ENCODE measurements around the gene PKMYT1. TPM values are rescaled to one million over a fixed set of nuclear protein-coding genes. Genes with fewer than 3 reads are reported as not detected.

Gene PKMYT1
- polyA plus RNA-seq, 1 donor (not counting 4 experiments of a cell fraction or from before 2014, with no cell fraction given): 6.9 TPM

DNA sequence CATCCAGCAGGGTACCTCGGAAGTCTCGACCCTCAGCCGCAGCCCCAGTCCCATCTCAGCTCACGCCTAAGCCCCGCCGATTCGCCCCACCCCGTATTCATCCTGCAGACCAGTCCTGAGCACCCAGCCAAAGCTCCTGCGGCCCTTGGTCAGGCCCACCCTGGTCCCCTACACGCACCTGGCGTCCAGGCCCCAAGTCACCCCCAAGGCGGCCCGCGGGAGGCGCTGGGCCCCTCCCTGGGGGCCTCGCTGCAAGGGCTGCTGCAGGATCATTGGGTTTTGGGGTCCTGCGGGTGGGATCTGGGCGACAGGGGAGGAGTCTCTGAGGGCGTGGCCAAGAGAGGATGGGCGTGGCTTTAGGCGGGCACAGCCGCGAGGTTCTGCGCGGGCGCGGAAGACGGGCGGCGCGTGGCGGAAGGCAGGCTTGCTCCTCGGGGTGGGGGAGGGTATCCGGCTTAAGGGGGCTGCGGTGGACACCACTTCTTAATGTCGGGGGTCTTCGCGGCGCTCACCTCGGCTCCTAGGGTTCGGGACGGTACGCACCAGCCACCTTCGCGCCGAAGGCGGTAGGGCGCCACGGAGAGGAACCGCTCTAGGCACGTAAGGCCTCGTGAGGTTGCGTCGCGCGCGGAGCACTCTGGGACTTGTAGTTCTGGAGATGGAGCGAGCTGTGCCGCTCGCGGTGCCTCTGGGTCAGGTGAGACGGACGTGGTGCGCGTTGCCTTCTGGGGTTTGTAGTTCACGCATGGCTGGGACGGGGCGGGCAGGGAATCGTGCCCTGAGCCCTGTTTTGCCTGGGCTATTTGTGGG lies 43.6 kb upstream of the PKMYT1 start, which contains the start of the genes HCFC1R1 and THOC6:
Gene HCFC1R1 (minus strand): TSS at position 274 of the 810 bp plus-strand sequence. CDS start 1 bp downstream, at position 273.
Gene THOC6 (plus strand): TSS at position 367 of the 810 bp plus-strand sequence. CDS start 292 bp downstream, at position 659.
- dilution Hi-C loops (cut with MboI; ENCODE audit: extremely low pct_ligation_motif_present, low sequenced_read_pairs): no loop called here
- Histone ChIP-seq H4K20me1 (ENCODE audit: control insufficient read depth, extremely low read depth, insufficient read depth, low read length) (no peaks in the 10 kb centered on the region), H3K27ac (ENCODE audit: control insufficient read depth, insufficient read depth, low read length) (peak within 1 kb of the TSS; percentile 97), H3K27me3 (ENCODE audit: control insufficient read depth, extremely low read depth, insufficient read depth, low read length) (no peaks in the 10 kb centered on the region), H3K4me1 (ENCODE audit: control insufficient read depth, extremely low read depth, insufficient read depth, low read length) (peaks cover 21% of the 10 kb centered on the region), H3K9me3 (ENCODE audit: control insufficient read depth, low read depth, low read length) (no peaks in the 10 kb centered on the region), H3K9me1 (ENCODE audit: control insufficient read depth, extremely low read depth, insufficient read depth, low read length) (no peaks in the 10 kb centered on the region), H3K4me2 (ENCODE audit: control insufficient read depth, extremely low read depth, insufficient read depth, low read depth, low read length) (peak within 1 kb of the TSS; percentile 81), H3K4me3 (ENCODE audit: control insufficient read depth in 2 of 3, extremely low read depth in 1 of 3, insufficient read depth in 2 of 3, low read depth in 1 of 3, low read length in 3 of 3) (peak within 1 kb of the TSS; percentile 80 to 85 (median 84)), H3K9ac (ENCODE audit: control insufficient read depth, extremely low read depth, insufficient read depth, low read length) (peak within 1 kb of the TSS; percentile 97), H3K36me3 (ENCODE audit: control insufficient read depth in 2 of 2, extremely low read depth in 1 of 2, insufficient read depth in 2 of 2, low read length in 2 of 2) (peaks cover 14 to 28% of the 10 kb centered on the region in 2 experiments), H3K79me2 (ENCODE audit: control insufficient read depth, insufficient read depth, low read length) (no peaks in the 10 kb centered on the region), H2AFZ (ENCODE audit: control insufficient read depth, low read length) (no peak within 1 kb of the TSS)
- DNase-seq (ENCODE audit: low read depth, low spot score) (peak; percentile 88), FAIRE-seq (peak; percentile 88)
- no peak for TF ChIP-seq EZH2 (IDR thresholded peaks at IDR 0.05; ENCODE audit: low read length)
- TF ChIP-seq CTCF (optimal IDR thresholded peaks at IDR 0.05 in 1 of 3, IDR thresholded peaks at IDR 0.05 in 1 of 3, conservative IDR thresholded peaks at IDR 0.05 in 1 of 3; ENCODE audit: extremely low read depth in 1 of 3, insufficient read depth in 2 of 3, low read length in 3 of 3): peak in 1 of 3 experiments; percentile 12

GRCh38 chr16:3023415-3023668 lies 43.1 kb upstream of the PKMYT1 start:
- DNase-seq (ENCODE audit: low read depth, low spot score): no peak
- H3K27me3 ChIP-seq (ENCODE audit: control insufficient read depth, extremely low read depth, insufficient read depth, low read length): no peaks in the 10 kb centered on the region
- H3K9me3 ChIP-seq (ENCODE audit: control insufficient read depth, low read depth, low read length): no peaks in the 10 kb centered on the region
- TF ChIP-seq EZH2 (IDR thresholded peaks at IDR 0.05; ENCODE audit: low read length) (no peak), CTCF (optimal IDR thresholded peaks at IDR 0.05 in 1 of 3, IDR thresholded peaks at IDR 0.05 in 1 of 3, conservative IDR thresholded peaks at IDR 0.05 in 1 of 3; ENCODE audit: extremely low read depth in 1 of 3, insufficient read depth in 2 of 3, low read length in 3 of 3) (no peak)
- peaks cover 23% of the 10 kb centered on the region for H3K4me1 ChIP-seq (ENCODE audit: control insufficient read depth, extremely low read depth, insufficient read depth, low read length)
- dilution Hi-C loops (cut with MboI; ENCODE audit: extremely low pct_ligation_motif_present, low sequenced_read_pairs): no loop called here
- H3K4me3 ChIP-seq (ENCODE audit: control insufficient read depth in 2 of 3, extremely low read depth in 1 of 3, insufficient read depth in 2 of 3, low read depth in 1 of 3, low read length in 3 of 3): peak overlapping the region; percentile 80 to 85 (median 84)
- H3K27ac ChIP-seq (ENCODE audit: control insufficient read depth, insufficient read depth, low read length): peak overlapping the region; percentile 97
- H3K36me3 ChIP-seq (ENCODE audit: control insufficient read depth in 2 of 2, extremely low read depth in 1 of 2, insufficient read depth in 2 of 2, low read length in 2 of 2): peaks cover 14 to 28% of the 10 kb centered on the region in 2 experiments
- peak; percentile 77 for FAIRE-seq
- no peaks in the 10 kb centered on the region for H3K9me1 ChIP-seq (ENCODE audit: control insufficient read depth, extremely low read depth, insufficient read depth, low read length)
- no peaks in the 10 kb centered on the region for H4K20me1 ChIP-seq (ENCODE audit: control insufficient read depth, extremely low read depth, insufficient read depth, low read length)
- H2AFZ ChIP-seq (ENCODE audit: control insufficient read depth, low read length): no peak overlapping the region
- peak overlapping the region; percentile 97 for H3K9ac ChIP-seq (ENCODE audit: control insufficient read depth, extremely low read depth, insufficient read depth, low read length)
- H3K79me2 ChIP-seq (ENCODE audit: control insufficient read depth, insufficient read depth, low read length): no peaks in the 10 kb centered on the region
- peak overlapping the region; percentile 81 for H3K4me2 ChIP-seq (ENCODE audit: control insufficient read depth, extremely low read depth, insufficient read depth, low read depth, low read length)
